Measurements from ENCODE around the gene EGFL7. TPM values are rescaled to one million over a fixed set of nuclear protein-coding genes. Genes with fewer than 3 reads are reported as not detected.

The EGFL7 gene
- polyA plus RNA-seq, 6 donors from 2014 or later: 0.33 TPM; not detected in 4

DNA sequence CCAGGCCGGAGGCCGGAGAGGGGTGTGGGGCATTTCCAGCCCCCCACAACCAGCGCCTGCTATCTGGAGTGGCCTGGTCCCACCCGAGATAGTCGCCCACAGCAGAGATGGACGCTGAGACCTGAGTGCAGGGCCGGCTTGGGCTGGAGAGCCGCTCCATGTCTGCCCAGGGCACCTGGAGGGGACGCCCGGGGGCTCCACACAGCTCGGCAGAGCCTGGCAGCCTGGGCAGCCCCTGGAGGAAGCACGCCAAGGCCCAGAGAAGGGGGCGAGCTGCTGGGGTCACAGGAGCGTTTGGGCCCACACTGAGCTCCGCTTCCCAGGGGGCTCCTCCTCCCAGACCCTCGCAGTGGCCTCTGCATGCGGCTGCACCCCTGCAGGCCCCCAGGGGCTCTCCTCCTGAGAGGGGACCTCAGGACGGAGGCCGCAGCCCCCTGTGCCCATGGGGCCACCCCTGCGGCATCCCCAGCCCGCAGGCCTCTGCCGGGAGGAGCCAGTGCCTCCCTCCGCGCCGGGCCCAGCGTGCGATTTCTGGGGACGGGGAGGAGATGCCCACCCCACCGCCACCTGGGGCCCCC lies 42.2 kb upstream of the EGFL7 start:
- DNase-seq (no peak), ATAC-seq (ENCODE audit: low read depth in 2 of 2) (no peak)
- Mint-ChIP-seq H3K9me3 (no peaks in the 10 kb centered on the region), H3K36me3 (no peaks in the 10 kb centered on the region), H3K27me3 (peaks cover 2 to 16% (median 2%) of the 10 kb centered on the region in 3 donors), H3K4me3 (no peak overlapping the region), H3K27ac (no peak overlapping the region), H3K4me1 (peaks cover 33 to 42% (median 36%) of the 10 kb centered on the region in 3 donors)

DNA sequence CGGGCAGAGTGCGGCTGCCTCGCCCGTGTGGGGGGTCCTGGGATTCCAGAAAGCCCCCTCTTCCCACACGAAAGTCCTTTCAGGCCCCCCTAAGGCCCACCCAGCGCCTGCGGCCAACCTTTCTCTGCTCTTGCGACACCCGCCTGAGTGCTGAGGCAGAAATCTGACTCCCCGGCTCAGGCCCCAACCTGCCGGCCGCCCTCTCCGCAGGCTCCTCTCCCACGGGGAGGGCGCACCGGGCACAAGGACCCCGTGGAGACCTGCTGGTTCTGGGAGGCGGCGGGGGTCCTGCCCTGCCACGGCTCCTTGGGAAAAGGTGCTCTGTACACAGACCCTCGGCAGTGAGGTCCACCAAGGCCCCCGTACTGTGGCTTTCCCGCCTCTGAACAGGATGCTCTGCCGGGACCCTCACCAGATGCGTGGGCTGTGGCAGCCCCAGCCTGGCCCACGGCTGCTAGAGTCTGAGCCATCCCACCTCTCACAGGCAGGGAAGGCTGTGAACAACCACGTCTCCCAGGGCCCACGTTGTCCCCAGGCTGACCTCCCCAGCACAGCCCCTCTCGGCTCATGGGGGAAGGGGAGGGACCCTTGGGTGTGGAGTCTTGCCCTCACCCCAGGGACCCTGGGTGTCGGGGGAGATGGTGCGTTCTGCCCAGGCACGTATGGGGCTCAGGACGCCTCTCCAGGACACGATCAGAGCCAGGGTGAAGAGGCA lies 41.5 kb upstream of the EGFL7 start:
- peaks cover 28 to 43% (median 39%) of the 10 kb centered on the region in 3 donors for H3K4me1 Mint-ChIP-seq
- H3K27me3 Mint-ChIP-seq: peaks cover 5 to 21% (median 5%) of the 10 kb centered on the region in 3 donors
- H3K27ac Mint-ChIP-seq: no peak overlapping the region
- DNase-seq: no peak
- no peaks in the 10 kb centered on the region for H3K36me3 Mint-ChIP-seq
- H3K9me3 Mint-ChIP-seq: no peaks in the 10 kb centered on the region
- peak overlapping the region in 1 of 8 donors; percentile 20 for H3K4me3 Mint-ChIP-seq
- no peak for ATAC-seq (ENCODE audit: low read depth in 2 of 2)

DNA sequence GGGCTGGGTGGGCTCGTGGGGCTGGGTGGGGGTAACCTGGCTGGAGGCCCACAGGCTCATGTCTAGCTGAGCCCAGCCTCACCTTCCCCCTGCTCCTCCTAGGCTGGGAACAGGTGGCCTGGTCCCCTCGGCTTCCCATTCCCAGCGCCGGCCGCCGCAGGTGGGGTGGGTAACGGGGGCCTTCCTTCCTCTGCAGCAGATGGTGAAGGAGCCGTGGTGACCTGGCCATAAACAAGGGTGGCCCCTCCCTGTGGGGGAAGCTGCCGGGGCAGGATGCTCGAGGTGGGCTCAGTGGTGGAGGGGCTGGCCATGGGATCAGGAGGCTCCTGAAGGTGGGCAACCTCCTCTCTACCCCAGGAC lies 41.0 kb upstream of the EGFL7 start:
- DNase-seq: no peak
- no peaks in the 10 kb centered on the region for H3K9me3 Mint-ChIP-seq
- no peak for ATAC-seq (ENCODE audit: low read depth in 2 of 2)
- no peak overlapping the region for H3K27ac Mint-ChIP-seq
- H3K4me1 Mint-ChIP-seq: peaks cover 26 to 39% (median 39%) of the 10 kb centered on the region in 3 donors
- H3K27me3 Mint-ChIP-seq: peaks cover 5 to 21% (median 5%) of the 10 kb centered on the region in 3 donors
- no peak overlapping the region for H3K4me3 Mint-ChIP-seq
- no peaks in the 10 kb centered on the region for H3K36me3 Mint-ChIP-seq

DNA sequence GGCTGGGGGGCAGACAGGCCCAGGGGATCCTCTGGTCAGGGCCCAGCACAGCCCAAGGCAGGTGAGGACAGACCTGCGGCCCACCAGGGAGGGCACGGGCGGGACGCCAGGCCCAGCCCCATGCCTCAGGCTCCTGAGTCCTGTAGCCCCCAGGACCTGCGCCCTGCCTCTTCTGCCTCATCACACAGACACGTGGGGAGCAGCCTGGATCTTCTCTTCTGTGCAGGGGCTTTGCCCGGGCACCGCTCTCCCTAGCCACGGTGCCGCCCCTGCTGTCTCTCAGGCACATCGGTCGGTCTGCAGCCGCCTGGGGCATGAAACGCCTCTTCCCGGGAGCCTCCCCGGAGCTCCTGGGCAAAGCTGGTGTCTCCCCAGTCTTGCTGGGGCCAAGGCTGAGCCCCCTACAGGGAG lies 40.2 kb upstream of the EGFL7 start:
- Mint-ChIP-seq H3K36me3 (no peaks in the 10 kb centered on the region), H3K27ac (no peak overlapping the region), H3K27me3 (peaks cover 5 to 25% (median 9%) of the 10 kb centered on the region in 3 donors), H3K4me3 (peak overlapping the region in 2 of 8 donors; percentile 22 to 44), H3K4me1 (peaks cover 24 to 34% (median 33%) of the 10 kb centered on the region in 3 donors), H3K9me3 (no peaks in the 10 kb centered on the region)
- ATAC-seq (ENCODE audit: low read depth in 2 of 2): no peak
- DNase-seq: no peak

DNA sequence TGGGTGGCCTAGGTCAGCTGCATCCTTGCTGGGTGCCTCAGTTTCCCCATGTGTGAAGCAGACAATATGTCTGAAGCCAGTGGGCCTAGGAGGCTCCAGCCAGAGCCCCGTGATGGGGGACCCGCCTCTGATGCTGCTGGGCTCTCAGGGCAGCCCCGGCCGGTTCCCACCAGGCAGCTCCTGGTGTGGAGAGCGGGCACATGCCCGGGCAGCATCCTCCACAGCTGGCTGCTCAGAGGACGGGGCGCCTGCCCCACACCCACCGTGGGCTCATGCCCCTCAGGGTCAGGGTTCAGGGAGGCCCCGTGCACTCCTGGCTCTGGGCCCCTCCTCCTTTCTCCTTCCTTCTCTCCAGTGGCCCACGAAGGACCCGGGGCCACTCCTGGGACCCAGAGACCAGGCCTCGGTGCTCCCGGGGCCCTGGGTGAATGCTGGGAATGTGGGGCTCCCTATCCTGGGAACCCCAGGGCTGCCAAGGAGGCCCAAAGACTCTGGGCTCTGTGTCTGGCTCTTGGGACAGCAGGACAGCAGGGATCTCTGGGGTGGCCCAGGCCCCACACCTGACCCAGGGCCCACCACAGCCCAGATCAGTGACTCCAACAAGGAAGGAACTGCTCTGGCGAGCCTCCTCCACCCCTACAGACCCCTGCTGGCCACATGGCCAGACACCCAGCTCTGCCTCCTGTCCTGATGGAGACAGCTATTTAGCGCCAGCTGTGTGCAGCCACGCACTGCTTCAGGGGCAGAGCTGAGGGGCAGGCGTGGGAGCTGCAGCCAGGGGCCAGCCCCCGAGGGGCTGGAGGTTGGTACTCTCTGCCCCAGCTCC lies 39.5 kb upstream of the EGFL7 start:
- peak overlapping the region in 1 of 6 donors; percentile 30 for H3K27ac Mint-ChIP-seq
- H3K9me3 Mint-ChIP-seq: no peaks in the 10 kb centered on the region
- ATAC-seq (ENCODE audit: low read depth in 2 of 2) (no peak), DNase-seq (no peak)
- peaks cover 5 to 32% (median 16%) of the 10 kb centered on the region in 3 donors for H3K27me3 Mint-ChIP-seq
- H3K36me3 Mint-ChIP-seq: no peaks in the 10 kb centered on the region
- H3K4me1 Mint-ChIP-seq: peaks cover 19 to 34% (median 26%) of the 10 kb centered on the region in 3 donors
- no peak overlapping the region for H3K4me3 Mint-ChIP-seq

DNA sequence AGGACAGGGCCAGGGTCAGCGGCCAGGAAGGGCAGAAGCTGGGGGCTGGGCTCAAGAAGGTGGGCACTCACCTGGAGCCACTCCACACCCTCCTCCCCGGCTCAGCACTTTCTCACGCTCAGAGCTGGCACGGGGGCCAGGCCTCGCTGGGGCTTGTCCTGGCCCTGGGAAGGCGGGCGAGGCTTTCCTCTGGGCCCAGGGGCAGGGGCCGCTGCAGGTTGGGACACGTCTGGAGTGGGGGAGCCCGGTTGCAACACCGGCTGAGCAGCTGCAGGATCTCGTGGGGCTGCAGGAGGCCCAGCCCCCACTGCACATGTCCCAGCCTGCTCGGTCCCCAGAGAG lies 38.9 kb upstream of the EGFL7 start:
- H3K27me3 Mint-ChIP-seq: peaks cover 5 to 36% (median 19%) of the 10 kb centered on the region in 3 donors
- no peaks in the 10 kb centered on the region for H3K9me3 Mint-ChIP-seq
- peaks cover 14 to 29% (median 22%) of the 10 kb centered on the region in 3 donors for H3K4me1 Mint-ChIP-seq
- DNase-seq (no peak), ATAC-seq (ENCODE audit: low read depth in 2 of 2) (no peak)
- H3K4me3 Mint-ChIP-seq: no peak overlapping the region
- H3K27ac Mint-ChIP-seq: no peak overlapping the region
- H3K36me3 Mint-ChIP-seq: no peaks in the 10 kb centered on the region

DNA sequence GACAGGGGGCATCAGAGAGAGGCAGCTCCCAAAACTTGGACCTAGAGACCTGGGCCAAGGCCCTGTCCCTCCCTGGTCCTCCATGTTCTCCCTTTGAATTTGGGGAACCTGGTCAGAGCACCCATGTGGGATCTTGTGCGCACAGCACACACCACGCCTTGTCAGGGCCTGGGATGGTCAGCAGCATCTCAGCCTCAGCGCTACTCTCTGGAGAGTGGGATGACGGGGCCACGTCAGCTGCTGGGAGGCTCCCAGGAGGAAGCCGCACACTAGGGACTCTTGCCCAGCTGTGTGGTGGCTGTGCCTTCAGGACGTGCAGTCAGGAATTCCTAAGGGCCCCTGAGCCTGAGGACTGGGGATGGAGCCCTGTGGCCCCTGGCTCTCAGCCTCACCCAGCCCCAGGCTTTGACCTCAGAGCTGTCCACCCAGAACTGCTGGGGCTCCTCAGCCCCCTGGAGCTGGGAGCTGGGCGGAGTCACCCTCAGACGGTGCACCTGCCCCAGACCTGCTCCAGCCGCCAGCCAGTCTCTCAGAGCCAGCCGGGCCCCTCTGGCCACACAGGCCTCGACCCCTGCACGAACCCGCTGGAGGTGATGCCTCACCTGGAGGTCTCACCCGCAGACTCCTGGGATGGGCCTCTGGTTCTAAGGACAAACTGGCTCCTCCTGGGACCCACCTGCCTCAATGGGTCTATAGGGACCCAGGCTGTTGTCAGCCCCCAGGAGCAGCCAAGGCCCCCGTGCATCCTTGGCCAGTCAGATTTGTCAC lies 38.3 kb upstream of the EGFL7 start:
- peaks cover 9 to 24% (median 17%) of the 10 kb centered on the region in 3 donors for H3K4me1 Mint-ChIP-seq
- H3K9me3 Mint-ChIP-seq: no peaks in the 10 kb centered on the region
- no peak for DNase-seq
- H3K4me3 Mint-ChIP-seq: no peak overlapping the region
- no peak overlapping the region for H3K27ac Mint-ChIP-seq
- no peak for ATAC-seq (ENCODE audit: low read depth in 2 of 2)
- H3K36me3 Mint-ChIP-seq: no peaks in the 10 kb centered on the region
- peaks cover 5 to 41% (median 19%) of the 10 kb centered on the region in 3 donors for H3K27me3 Mint-ChIP-seq

DNA sequence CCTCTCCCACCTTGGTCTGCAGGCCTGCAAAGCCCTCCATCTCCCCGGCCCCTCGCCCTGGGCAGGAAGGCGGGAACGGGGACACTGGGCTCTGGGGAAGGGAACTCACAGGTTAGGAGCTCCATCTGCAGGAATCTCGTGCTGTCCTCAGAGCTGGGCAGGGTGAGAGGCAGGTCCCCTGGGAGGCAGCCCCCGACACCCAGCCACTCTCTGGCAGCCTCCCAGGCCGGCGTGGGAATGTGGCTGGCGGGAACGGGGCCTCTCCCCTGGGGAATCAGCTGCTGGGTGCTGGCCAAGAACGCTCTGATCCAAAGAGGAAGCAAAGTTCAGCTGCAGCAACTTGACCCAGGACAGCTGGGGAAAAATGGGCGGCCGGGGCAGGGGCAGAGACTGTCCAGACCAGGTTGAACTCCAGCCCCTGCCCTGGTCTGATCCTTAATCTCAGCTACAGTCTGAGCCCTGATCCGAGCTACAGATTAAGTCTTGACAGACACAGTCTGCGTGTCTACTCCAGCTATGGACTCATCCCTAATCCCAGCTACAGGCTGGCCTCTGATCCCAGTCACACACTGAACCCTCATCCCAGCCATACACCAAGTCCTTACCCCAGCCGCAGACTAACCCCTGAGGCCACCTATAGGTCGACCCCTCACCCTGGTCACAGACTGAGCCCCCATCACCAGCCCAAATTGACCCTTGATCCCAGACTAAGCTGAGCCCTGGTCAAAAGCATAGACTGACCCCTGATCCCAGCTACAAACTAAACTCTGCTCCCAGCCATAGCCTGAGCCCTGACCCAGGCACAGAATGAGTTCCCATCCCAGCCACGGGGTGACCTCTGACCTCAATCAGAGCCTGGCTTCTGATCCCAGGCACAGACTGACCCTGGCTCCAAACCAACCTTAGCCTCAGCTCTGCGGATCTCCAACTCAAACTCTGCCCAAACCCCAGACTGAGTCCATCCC lies 37.3 kb upstream of the EGFL7 start:
- ATAC-seq (ENCODE audit: low read depth in 2 of 2): no peak
- Mint-ChIP-seq H3K9me3 (no peaks in the 10 kb centered on the region), H3K27ac (no peak overlapping the region), H3K36me3 (no peaks in the 10 kb centered on the region), H3K27me3 (peaks cover 5 to 51% (median 29%) of the 10 kb centered on the region in 3 donors), H3K4me3 (no peak overlapping the region), H3K4me1 (peaks cover 5 to 25% (median 18%) of the 10 kb centered on the region in 3 donors)
- no peak for DNase-seq

DNA sequence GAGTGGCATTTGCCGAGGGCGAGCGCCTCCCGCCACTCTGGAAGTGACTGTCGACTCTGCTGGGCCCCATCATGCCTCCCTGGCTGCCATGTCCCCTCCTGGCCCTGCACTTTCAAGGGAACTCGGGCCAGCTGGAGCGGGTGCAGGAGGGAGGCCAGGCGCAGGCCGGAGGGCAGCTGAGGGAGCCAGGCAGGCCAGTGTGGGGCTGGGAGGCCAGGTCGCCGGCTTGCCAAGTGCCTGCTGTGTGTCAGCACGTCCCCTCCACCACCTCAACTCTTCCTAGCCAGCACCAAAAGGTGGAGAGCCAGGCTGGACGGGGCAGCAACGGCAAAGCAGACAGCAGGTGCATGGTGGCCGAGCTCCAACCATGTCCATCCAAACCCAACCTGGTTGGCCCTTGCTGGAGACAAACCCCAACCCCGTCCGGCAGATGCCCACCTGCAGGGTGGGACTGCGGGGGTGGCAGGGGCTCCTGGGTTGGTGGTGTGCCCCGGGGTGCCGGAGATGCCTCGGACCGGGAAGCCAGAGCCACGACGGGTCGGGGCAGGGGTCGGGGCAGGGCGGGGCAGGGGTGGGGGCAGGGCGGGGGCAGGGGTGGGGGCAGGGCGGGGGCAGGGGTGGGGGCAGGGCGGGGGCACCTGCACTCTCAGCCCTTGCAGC lies 36.5 kb upstream of the EGFL7 start:
- no peak for ATAC-seq (ENCODE audit: low read depth in 2 of 2)
- peaks cover 5 to 52% (median 30%) of the 10 kb centered on the region in 3 donors for H3K27me3 Mint-ChIP-seq
- DNase-seq: no peak
- H3K4me3 Mint-ChIP-seq: no peak overlapping the region
- no peaks in the 10 kb centered on the region for H3K9me3 Mint-ChIP-seq
- peaks cover 5 to 26% (median 18%) of the 10 kb centered on the region in 3 donors for H3K4me1 Mint-ChIP-seq
- no peaks in the 10 kb centered on the region for H3K36me3 Mint-ChIP-seq
- no peak overlapping the region for H3K27ac Mint-ChIP-seq

DNA sequence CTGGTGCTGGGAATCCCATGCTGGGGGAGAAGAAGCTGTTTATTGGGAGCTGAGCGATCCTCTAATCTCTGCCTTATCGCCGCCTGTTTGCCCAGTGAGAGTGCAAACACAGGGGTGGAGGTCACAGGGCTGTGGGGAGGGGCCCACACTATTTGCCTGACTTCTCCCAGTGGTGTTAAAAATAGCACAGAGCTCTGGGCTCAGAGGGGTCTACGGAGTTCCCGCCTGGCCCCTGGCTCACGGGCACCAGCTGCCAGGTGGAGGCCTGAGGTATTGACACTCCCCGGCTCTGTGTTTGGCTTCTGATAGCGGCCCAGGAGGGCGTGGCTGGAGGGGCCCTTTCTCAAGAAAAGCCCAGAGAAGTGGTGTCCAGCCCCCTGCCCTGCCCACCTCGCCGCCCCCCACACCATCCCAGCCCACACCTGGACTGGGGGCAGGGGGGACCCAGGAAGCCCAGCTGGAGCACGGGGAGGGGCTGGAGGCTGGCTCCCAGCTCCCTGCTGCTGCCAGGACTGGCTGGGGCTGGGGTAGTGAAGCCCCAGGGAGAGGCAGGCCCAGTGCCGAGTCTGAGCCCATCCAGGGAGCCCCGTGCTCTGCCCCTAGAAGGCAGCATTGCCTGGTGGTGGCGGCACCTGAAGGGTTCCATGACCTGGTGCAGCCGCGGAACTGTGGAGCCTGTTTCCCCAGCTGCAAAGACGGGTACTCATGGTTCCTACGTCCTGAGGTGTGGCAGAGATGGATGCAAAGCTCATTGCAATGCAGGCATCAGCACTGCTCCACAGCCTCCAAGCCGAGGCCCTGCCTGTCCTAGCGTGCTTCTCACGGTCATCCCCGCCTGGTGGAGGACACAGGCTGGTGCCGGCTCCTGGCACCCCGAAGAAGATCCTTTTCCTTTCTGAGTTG lies 35.7 kb upstream of the EGFL7 start:
- H3K36me3 Mint-ChIP-seq: no peaks in the 10 kb centered on the region
- H3K27ac Mint-ChIP-seq: no peak overlapping the region

DNA sequence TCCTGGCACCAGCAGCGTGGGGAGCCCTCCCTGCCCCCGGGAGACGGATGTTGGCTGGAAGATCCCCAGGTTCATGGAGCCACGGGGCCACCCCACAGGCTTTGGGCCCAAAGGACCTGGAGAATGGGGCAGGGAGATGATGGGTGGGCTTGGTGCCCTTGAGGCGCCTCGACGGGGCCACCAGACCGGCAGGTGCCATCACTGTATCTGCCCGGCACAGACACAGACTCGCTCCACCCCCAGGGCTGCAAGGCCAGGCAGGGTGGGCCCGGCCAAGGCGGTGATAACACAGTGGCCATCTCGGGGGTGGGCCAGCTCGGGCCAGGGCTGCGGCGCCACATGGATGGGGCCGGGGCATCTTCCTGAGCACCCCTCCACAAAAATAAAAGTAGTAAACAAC lies 35.0 kb upstream of the EGFL7 start:
- Mint-ChIP-seq H3K9me3 (no peaks in the 10 kb centered on the region), H3K27ac (no peak overlapping the region), H3K36me3 (no peaks in the 10 kb centered on the region), H3K4me3 (no peak overlapping the region), H3K27me3 (peaks cover 5 to 45% (median 30%) of the 10 kb centered on the region in 3 donors), H3K4me1 (peaks cover 5 to 26% (median 15%) of the 10 kb centered on the region in 3 donors)
- DNase-seq (no peak), ATAC-seq (ENCODE audit: low read depth in 2 of 2) (no peak)

More for the DNA sequence above, 35.7 kb upstream of the EGFL7 start:
- Mint-ChIP-seq H3K4me3 (no peak overlapping the region), H3K27me3 (peaks cover 5 to 52% (median 30%) of the 10 kb centered on the region in 3 donors), H3K9me3 (no peaks in the 10 kb centered on the region), H3K4me1 (peaks cover 5 to 26% (median 18%) of the 10 kb centered on the region in 3 donors)
- ATAC-seq (ENCODE audit: low read depth in 2 of 2) (no peak), DNase-seq (no peak)

Measured in naive B cell (primary cell).